NT2/D1 (cell line): ENCODE data around the gene ADD3.

ENCODE experiments used
- YY1 ChIP-seq: IDR thresholded peaks from 2 replicates; pipeline ENCODE4 v1.6.1; 2011; ENCODE audit not compliant: insufficient read length, insufficient read depth
- ZNF274 ChIP-seq: IDR thresholded peaks from 2 replicates; pipeline ENCODE4 v1.6.1; 2011; ENCODE audit warnings: mild to moderate bottlenecking, low read depth, low read length

DNA sequence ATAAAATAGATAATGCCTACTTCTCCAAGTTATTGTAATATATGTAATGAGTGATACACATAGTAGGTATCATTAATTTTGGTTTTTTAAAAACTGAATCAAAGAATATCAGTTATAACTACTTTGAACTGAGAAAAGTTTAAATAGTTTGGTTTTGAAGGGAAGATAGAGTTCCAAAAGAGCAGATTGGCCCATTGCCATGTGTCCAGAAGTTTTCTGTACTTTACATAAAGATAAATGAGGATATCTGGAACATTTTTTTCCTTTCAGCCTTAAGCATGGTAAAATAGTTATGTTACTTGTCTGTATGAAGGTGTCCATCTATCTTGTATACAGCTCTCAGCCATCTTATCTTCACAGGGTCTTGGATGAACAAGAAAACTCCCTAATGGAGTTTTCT lies 101.7 kb downstream of the ADD3 start:
- TF ChIP-seq YY1: no peak
- TF ChIP-seq ZNF274: no peak
